Measurements from ENCODE around the gene MCM8.

DNA sequence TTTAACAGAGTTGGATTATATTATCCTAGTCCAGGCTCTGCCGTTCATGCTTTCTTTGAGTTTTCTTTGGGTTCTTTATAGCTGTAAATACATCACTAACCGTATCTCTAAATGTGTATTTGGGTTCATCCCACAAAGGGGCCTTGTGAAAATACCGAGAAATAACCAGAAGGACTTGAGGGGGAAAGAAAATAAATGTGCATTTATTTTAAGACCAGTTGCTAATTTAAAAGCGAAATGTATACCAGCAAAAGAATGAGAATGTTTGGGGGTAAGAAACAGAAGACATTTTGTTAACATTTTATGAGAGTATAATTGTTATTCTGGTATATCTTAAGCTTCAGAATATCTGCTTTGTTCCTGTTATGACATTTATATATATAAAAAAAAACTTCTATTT is 64.5 kb downstream of the MCM8 start:
- TF ChIP-seq, protein P1, sequence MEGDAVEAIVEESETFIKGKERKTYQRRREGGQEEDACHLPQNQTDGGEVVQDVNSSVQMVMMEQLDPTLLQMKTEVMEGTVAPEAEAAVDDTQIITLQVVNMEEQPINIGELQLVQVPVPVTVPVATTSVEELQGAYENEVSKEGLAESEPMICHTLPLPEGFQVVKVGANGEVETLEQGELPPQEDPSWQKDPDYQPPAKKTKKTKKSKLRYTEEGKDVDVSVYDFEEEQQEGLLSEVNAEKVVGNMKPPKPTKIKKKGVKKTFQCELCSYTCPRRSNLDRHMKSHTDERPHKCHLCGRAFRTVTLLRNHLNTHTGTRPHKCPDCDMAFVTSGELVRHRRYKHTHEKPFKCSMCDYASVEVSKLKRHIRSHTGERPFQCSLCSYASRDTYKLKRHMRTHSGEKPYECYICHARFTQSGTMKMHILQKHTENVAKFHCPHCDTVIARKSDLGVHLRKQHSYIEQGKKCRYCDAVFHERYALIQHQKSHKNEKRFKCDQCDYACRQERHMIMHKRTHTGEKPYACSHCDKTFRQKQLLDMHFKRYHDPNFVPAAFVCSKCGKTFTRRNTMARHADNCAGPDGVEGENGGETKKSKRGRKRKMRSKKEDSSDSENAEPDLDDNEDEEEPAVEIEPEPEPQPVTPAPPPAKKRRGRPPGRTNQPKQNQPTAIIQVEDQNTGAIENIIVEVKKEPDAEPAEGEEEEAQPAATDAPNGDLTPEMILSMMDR (IDR thresholded peaks at IDR 0.05; ENCODE audit: low read length) = no peak
- TF ChIP-seq EZH2phosphoT487 (IDR thresholded peaks at IDR 0.05; ENCODE audit: low read length) = no peak
